ENCODE results near the gene ABL1.

The ABL1 gene

GRCh38 chr9:130930804-130931349, 95.8 kb downstream of the ABL1 start:
- H3K27me3 Mint-ChIP-seq = peaks cover 25% of the 10 kb centered on the region
- no peak for ATAC-seq (ENCODE audit: low read depth)
- DNase-seq (ENCODE audit: low spot score in 2 of 2) = no peak

DNA sequence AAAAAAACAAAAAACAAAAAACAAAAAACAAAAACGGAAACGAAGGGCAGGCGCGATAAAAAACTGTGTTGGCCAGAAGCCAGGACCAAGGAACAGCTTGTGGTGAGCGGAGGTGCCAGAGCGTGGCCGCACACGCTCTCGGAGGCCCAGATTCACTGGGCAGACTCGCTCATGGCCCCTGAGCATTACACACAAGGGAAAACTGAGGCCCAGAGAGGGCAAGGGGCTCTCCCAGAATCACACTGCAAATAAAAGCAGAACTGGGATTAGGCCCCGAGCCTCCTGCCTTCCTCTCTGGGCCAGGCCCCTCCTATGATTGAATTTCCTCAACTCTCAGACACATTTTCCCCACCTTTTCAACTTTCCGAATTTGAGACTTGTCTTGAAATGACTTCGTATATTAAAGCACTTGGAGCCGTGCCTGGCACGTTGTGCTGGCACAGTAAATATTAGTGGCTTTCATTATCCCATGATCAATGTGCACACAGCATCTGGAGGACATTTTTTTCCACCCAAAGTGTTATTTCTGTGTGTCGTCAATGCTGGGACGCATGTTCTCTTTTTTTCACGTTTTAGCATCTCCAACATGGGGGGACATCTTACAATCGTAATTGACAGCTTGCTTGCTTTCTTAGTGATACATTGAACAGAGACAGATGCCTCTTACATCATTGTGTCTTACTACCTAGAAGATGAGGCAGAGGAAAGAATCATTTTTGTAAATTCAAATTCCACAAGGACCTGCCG, 96.6 kb downstream of the ABL1 start:
- DNase-seq (ENCODE audit: low spot score in 2 of 2) = no peak
- ATAC-seq (ENCODE audit: low read depth) = peak; percentile 79
- no peak overlapping the region for H3K27ac Mint-ChIP-seq
- no peak overlapping the region for H3K4me3 Mint-ChIP-seq
- H3K4me1 Mint-ChIP-seq = peaks cover 16% of the 10 kb centered on the region
- H3K36me3 Mint-ChIP-seq = no peaks in the 10 kb centered on the region
- no peaks in the 10 kb centered on the region for H3K9me3 Mint-ChIP-seq
- H3K27me3 Mint-ChIP-seq = peaks cover 25% of the 10 kb centered on the region

More at GRCh38 chr9:130930804-130931349, 95.8 kb downstream of the ABL1 start:
- Mint-ChIP-seq H3K36me3 (no peaks in the 10 kb centered on the region), H3K4me3 (no peak overlapping the region), H3K9me3 (no peaks in the 10 kb centered on the region), H3K4me1 (peaks cover 21% of the 10 kb centered on the region), H3K27ac (no peak overlapping the region)

GRCh38 chr9:130932255-130933079, 97.4 kb downstream of the ABL1 start:
- peaks cover 16% of the 10 kb centered on the region for H3K4me1 Mint-ChIP-seq
- ATAC-seq (ENCODE audit: low read depth) = no peak
- no peak for DNase-seq (ENCODE audit: low spot score in 2 of 2)
- no peak overlapping the region for H3K4me3 Mint-ChIP-seq
- no peak overlapping the region for H3K27ac Mint-ChIP-seq
- H3K36me3 Mint-ChIP-seq = no peaks in the 10 kb centered on the region
- H3K27me3 Mint-ChIP-seq = peaks cover 31% of the 10 kb centered on the region
- no peaks in the 10 kb centered on the region for H3K9me3 Mint-ChIP-seq

DNA sequence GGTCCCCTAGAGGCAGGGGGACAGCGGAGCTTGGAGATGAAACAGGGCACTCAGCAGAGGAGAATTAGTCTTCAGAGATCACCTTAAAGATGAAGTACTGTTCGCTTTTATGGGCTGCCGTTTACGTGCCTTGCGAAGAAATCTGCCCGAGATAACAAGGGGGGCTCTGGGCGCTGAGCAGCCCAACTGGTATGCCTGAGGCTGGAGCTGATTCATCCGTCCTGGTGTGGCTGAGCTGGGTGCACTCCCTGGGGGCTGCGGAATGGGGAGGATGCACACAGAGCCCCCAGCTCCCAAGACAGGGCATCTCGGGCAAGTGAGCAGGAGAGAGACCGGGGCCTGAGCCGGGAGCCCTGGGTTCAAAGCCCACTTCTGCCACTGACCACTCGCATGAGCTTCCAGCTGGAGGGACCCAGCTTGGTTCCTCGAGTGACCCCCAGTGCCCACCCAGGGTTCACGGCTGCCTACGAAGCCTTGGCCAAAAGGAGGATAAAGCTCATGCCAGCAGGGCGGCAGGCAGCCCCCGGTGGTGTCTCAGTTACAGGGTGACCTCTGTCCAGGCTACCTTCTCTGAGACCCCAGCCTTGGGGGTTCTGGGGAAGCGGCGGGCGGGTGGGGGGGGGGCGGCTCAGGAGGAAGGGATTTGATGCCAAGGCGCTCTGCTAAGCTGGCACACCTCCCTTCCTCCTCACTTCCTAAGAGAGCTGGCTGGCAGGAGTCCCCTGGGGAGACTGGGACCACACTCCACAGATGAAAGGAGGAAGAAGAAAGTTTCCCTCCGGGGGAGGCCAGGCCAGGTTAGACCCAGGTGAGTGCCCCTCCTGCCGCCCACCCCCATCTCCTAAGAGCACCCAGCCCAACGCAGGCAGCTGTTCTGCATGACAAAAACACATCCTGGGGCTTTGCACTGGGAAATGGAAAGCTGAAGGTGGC, 98.3 kb downstream of the ABL1 start:
- Mint-ChIP-seq H3K9me3 (no peaks in the 10 kb centered on the region), H3K27ac (no peak overlapping the region), H3K4me1 (peaks cover 16% of the 10 kb centered on the region), H3K4me3 (no peak overlapping the region), H3K27me3 (peaks cover 32% of the 10 kb centered on the region), H3K36me3 (no peaks in the 10 kb centered on the region)
- no peak for DNase-seq (ENCODE audit: low spot score in 2 of 2)
- ATAC-seq (ENCODE audit: low read depth) = no peak

GRCh38 chr9:130934246-130934645, 99.2 kb downstream of the ABL1 start:
- no peak overlapping the region for H3K4me3 Mint-ChIP-seq
- DNase-seq (ENCODE audit: low spot score in 2 of 2) (no peak), ATAC-seq (ENCODE audit: low read depth) (no peak)
- peaks cover 19% of the 10 kb centered on the region for H3K4me1 Mint-ChIP-seq
- H3K27ac Mint-ChIP-seq = no peak overlapping the region
- H3K27me3 Mint-ChIP-seq = peaks cover 33% of the 10 kb centered on the region
- no peaks in the 10 kb centered on the region for H3K9me3 Mint-ChIP-seq
- H3K36me3 Mint-ChIP-seq = no peaks in the 10 kb centered on the region

DNA sequence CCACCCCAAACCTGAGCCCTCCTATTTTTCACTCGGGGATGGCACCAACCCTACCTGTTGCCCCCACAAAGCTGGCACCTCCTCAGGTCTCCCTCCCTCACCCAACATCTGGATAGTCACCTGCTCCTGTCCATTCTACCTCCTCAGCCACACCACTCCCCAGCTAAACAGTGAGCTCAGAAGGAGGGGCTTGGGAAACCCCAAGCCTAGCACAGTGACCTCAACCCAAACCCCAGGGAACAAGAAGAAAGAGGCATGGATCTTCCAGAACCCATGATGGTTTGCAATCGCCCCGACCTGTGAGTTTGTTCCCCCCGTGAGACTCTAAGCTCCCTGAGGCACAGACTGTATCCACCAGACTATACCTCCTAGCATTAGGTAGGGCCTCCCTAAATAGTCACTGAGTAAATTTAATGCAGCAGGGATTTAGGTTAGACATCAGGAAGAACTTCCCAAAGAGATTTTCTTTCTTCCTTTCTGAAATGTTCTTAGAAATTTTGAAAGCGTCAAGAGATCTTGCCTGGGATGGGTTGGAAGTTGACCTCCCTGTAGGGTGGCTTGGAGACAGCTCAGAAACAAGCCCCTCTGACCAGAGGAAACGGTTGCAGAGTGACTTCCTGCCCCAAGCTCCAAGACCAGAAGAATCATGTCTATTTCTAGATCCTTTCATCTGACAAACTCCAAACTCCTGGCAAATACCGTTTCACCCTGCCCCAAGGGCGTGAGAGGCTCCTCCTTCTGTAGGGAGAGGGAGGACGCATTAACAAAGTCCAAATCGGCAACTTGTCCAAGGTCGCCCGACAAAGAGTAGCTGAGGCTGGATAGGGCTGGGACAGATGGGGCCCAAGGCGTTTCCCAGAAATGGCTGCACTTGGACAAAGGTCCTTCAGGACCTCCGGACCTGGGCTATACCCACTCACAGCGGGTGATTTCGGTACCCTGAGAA, 99.9 kb downstream of the ABL1 start:
- Mint-ChIP-seq H3K4me3 (no peak overlapping the region), H3K27ac (no peak overlapping the region), H3K36me3 (no peaks in the 10 kb centered on the region), H3K4me1 (peaks cover 17% of the 10 kb centered on the region), H3K9me3 (no peaks in the 10 kb centered on the region), H3K27me3 (peaks cover 31% of the 10 kb centered on the region)
- DNase-seq (ENCODE audit: low spot score in 2 of 2) (no peak), ATAC-seq (ENCODE audit: low read depth) (no peak)

- H3K4me3 Mint-ChIP-seq = no peak overlapping the region
- ATAC-seq (ENCODE audit: low read depth) (no peak), DNase-seq (ENCODE audit: low spot score in 2 of 2) (no peak)
- no peak overlapping the region for H3K27ac Mint-ChIP-seq
- H3K9me3 Mint-ChIP-seq = no peaks in the 10 kb centered on the region
- H3K27me3 Mint-ChIP-seq = peaks cover 30% of the 10 kb centered on the region
- H3K4me1 Mint-ChIP-seq = peaks cover 17% of the 10 kb centered on the region
- no peaks in the 10 kb centered on the region for H3K36me3 Mint-ChIP-seq
Measured at GRCh38 chr9:130935648-130936271, 100.7 kb downstream of the ABL1 start.

DNA sequence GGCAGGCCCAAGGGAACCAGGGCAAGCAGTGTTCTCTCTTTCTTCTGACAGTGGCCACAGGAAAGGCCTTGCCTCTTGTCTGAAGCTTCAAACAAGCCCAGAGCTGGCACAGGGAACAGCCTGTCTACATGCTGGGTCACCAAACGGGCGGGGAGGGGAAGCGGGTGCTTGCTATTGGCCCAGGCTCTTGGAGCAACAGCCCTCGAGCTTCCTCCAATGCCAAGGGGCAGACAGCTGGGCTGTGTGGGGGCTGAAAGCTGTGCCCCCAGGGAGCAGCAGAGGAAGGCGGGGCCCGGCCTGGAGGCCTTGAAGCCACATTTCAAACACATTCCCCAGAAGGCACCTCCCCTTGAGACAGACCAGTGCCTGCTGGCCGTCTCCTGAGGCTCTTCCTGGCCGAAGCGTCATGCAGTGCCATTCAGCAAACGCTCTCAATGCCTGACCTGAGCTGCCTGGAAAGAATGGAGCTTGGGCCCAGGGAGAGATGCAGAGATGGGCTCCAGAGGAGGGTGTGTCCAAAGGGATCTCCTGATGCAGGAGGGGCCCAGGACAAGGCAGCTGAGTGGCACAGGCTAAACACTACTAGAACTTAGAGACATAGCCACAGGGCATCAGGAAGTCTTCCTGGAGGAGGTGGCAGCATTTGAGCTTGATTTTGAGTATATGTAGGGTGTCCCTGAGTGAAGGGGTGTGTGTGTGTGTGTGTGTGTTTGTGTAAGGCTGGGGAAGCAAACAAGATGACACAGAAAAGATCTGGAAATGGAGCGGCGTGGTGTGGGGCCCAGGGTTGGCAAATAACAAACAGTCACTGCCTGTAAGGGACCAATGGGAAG, 101.4 kb downstream of the ABL1 start:
- peak overlapping the region; percentile 10 for H3K4me3 Mint-ChIP-seq
- no peaks in the 10 kb centered on the region for H3K36me3 Mint-ChIP-seq
- no peaks in the 10 kb centered on the region for H3K9me3 Mint-ChIP-seq
- ATAC-seq (ENCODE audit: low read depth) (no peak), DNase-seq (ENCODE audit: low spot score in 2 of 2) (no peak)
- H3K27ac Mint-ChIP-seq = no peak overlapping the region
- peaks cover 19% of the 10 kb centered on the region for H3K4me1 Mint-ChIP-seq
- H3K27me3 Mint-ChIP-seq = peaks cover 34% of the 10 kb centered on the region

Data from memory B cell (primary cell).